ENCODE results near the gene ADPRHL1. TPM values are rescaled to one million over a fixed set of nuclear protein-coding genes. Genes with fewer than 3 reads are reported as not detected.

ADPRHL1 gene
- total RNA-seq, 1 experiment from 2014 or later, result 4.9 TPM

GRCh38 chr13:113486698-113487097 lies 33.4 kb upstream of the ADPRHL1 start:
- TSS peak; percentile 3 for BruUV-seq (replicated peaks)
- intact Hi-C loops (cut with micrococcal nuclease; ENCODE audit: unreplicated experiment), result no loop called here
- CTCF ChIA-PET, result interaction anchor here (0.6 to 0.7 kb wide), 2 partner anchors 18 to 93 kb away, joined by 3 read pairs; no protein-coding TSS in a partner anchor

DNA sequence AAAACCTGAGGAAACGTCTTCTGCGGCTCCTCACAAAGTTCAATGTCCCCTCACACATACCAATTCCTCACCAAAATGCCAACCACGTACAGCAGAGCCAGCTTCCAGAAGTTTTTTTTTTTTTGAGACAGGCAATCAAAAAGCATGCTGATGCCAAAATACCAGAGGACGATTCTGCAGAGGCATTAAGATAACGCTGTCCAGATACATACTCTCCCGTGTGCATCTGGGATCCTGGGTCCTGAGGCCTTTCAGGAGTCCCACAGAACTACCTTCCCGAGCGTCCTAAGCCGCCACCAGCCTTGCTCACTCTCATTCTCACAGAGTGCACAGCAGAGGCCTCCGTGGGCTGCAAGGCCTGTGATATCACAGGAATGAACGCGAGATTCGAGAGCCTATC lies 32.3 kb upstream of the ADPRHL1 start:
- Histone ChIP-seq H3K4me1 (peaks cover 15% of the 10 kb centered on the region), H3K27me3 (replicated peaks; ENCODE audit: control insufficient read depth, insufficient read depth, low read length) (no peaks in the 10 kb centered on the region), H3K36me3 (ENCODE audit: control insufficient read depth, insufficient read depth, low read length) (peaks cover 3% of the 10 kb centered on the region; the same call in 1 of the 2 replicates), H3K9me3 (no peaks in the 10 kb centered on the region), H3K4me3 (ENCODE audit: low read depth, low read length) (no peak overlapping the region)
- peaks cover 30% of the 10 kb centered on the region for H3K36me3 Mint-ChIP-seq (ENCODE audit: insufficient read depth, unreplicated experiment)
- TF ChIP-seq, protein P1, sequence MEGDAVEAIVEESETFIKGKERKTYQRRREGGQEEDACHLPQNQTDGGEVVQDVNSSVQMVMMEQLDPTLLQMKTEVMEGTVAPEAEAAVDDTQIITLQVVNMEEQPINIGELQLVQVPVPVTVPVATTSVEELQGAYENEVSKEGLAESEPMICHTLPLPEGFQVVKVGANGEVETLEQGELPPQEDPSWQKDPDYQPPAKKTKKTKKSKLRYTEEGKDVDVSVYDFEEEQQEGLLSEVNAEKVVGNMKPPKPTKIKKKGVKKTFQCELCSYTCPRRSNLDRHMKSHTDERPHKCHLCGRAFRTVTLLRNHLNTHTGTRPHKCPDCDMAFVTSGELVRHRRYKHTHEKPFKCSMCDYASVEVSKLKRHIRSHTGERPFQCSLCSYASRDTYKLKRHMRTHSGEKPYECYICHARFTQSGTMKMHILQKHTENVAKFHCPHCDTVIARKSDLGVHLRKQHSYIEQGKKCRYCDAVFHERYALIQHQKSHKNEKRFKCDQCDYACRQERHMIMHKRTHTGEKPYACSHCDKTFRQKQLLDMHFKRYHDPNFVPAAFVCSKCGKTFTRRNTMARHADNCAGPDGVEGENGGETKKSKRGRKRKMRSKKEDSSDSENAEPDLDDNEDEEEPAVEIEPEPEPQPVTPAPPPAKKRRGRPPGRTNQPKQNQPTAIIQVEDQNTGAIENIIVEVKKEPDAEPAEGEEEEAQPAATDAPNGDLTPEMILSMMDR (IDR thresholded peaks at IDR 0.05; ENCODE audit: insufficient read depth in 1 of 2, low read depth in 1 of 2, low read length in 1 of 2, severe bottlenecking in 1 of 2, unreplicated experiment in 1 of 2), result no peak
- ChIA-PET POLR2A (no interaction called here), CTCF (interaction anchor here (1.2 kb wide), 1 partner anchor 77 kb away, joined by 3 read pairs; no protein-coding TSS in a partner anchor)
- peaks cover 19% of the 10 kb centered on the region for H3K4me1 Mint-ChIP-seq (ENCODE audit: low read depth, unreplicated experiment)
- intact Hi-C loops (cut with micrococcal nuclease; ENCODE audit: unreplicated experiment), result no loop called here
- H3K9me3 Mint-ChIP-seq (ENCODE audit: unreplicated experiment), result no peaks in the 10 kb centered on the region
- DNase-seq, result no peak
- no TSS peak for BruUV-seq (replicated peaks)
- no peak overlapping the region for H3K27ac Mint-ChIP-seq (ENCODE audit: unreplicated experiment)
- H3K4me3 Mint-ChIP-seq (ENCODE audit: unreplicated experiment), result no peak overlapping the region
- no peaks in the 10 kb centered on the region for H3K27me3 Mint-ChIP-seq (ENCODE audit: insufficient read depth, unreplicated experiment)

More at GRCh38 chr13:113486698-113487097, 33.4 kb upstream of the ADPRHL1 start:
- Mint-ChIP-seq H3K4me1 (ENCODE audit: low read depth, unreplicated experiment) (peaks cover 19% of the 10 kb centered on the region), H3K36me3 (ENCODE audit: insufficient read depth, unreplicated experiment) (peaks cover 26% of the 10 kb centered on the region), H3K4me3 (ENCODE audit: unreplicated experiment) (no peak overlapping the region), H3K27me3 (ENCODE audit: insufficient read depth, unreplicated experiment) (no peaks in the 10 kb centered on the region), H3K9me3 (ENCODE audit: unreplicated experiment) (no peaks in the 10 kb centered on the region), H3K27ac (ENCODE audit: unreplicated experiment) (no peak overlapping the region)
- H3K36me3 ChIP-seq (ENCODE audit: control insufficient read depth, insufficient read depth, low read length), result peaks cover 3% of the 10 kb centered on the region; the same call in 1 of the 2 replicates
- H3K9me3 ChIP-seq, result no peaks in the 10 kb centered on the region
- no peak overlapping the region for H3K4me3 ChIP-seq (ENCODE audit: low read depth, low read length)
- DNase-seq, result no peak
- no peaks in the 10 kb centered on the region for H3K27me3 ChIP-seq (replicated peaks; ENCODE audit: control insufficient read depth, insufficient read depth, low read length)
- POLR2A ChIA-PET, result no interaction called here
- TF ChIP-seq, protein P1 (IDR thresholded peaks at IDR 0.05; ENCODE audit: insufficient read depth in 1 of 2, low read depth in 1 of 2, low read length in 1 of 2, severe bottlenecking in 1 of 2, unreplicated experiment in 1 of 2), result no peak
- H3K4me1 ChIP-seq, result peaks cover 15% of the 10 kb centered on the region

DNA sequence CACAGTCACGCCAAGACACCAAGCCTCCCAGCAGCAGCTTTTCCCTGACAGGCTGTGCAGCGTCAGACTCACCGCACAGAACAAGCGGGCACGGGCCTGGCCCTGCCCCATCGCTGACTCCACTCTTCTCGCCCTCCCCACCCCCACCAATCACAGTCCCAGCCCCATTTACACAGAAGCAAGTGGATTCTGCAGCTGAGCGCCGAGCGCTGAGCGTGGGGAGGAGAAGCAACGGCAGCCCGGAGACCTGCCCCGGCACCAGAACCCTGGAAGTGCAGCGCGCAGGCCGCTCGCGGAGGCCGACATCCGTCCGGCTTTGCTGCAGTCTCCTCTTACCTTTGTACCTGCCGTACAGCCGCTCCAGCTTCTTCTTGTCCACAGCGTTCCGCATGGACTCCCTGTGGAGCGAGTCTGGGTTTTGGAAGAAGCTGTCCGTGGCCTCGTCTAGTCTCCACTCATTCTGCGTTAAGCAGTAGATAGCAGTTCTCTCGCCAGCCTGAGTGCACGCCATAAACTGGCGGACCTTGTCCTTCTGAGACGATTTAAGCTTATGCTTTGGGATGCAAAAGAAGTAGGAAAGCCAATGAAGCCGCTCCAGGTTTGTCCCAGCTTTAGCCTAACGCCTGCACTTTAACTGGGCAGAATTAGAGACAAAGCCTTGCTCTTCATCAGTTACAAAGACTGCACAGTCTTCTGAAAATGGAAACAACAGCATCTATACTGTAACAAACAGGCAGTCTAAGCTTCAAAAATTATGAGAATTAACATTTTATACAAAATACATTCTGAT lies 30.4 kb upstream of the ADPRHL1 start:
- intact Hi-C loops (cut with micrococcal nuclease; ENCODE audit: unreplicated experiment), result no loop called here
- H3K4me1 ChIP-seq, result peaks cover 5% of the 10 kb centered on the region
- H3K4me3 ChIP-seq (ENCODE audit: low read depth, low read length), result no peak overlapping the region
- Mint-ChIP-seq H3K36me3 (ENCODE audit: insufficient read depth, unreplicated experiment) (peaks cover 37% of the 10 kb centered on the region), H3K27me3 (ENCODE audit: insufficient read depth, unreplicated experiment) (no peaks in the 10 kb centered on the region), H3K9me3 (ENCODE audit: unreplicated experiment) (no peaks in the 10 kb centered on the region), H3K4me3 (ENCODE audit: unreplicated experiment) (no peak overlapping the region), H3K27ac (ENCODE audit: unreplicated experiment) (no peak overlapping the region), H3K4me1 (ENCODE audit: low read depth, unreplicated experiment) (peaks cover 14% of the 10 kb centered on the region)
- peaks cover 3% of the 10 kb centered on the region for H3K36me3 ChIP-seq (ENCODE audit: control insufficient read depth, insufficient read depth, low read length)
- ChIA-PET POLR2A (no interaction called here), CTCF (no interaction called here)
- TF ChIP-seq, protein P1 (IDR thresholded peaks at IDR 0.05; ENCODE audit: insufficient read depth in 1 of 2, low read depth in 1 of 2, low read length in 1 of 2, severe bottlenecking in 1 of 2, unreplicated experiment in 1 of 2), result no peak
- BruUV-seq (replicated peaks), result no TSS peak
- H3K9me3 ChIP-seq, result 0 out of 2 replicates have a peak, but pooled peaks cover 3% of the 10 kb centered on the region
- no peak for DNase-seq
- no peaks in the 10 kb centered on the region for H3K27me3 ChIP-seq (replicated peaks; ENCODE audit: control insufficient read depth, insufficient read depth, low read length)
